MCF 10A (cell line): ENCODE data around the gene LRIT3. TPM values are rescaled to one million over a fixed set of nuclear protein-coding genes. Genes with fewer than 3 reads are reported as not detected.
"Not testable (repeated sequence)": the region's sequence is repeated elsewhere in the genome, so short reads cannot be mapped to it uniquely, and the experiment has no call there.

Experiments
- BruUV-seq: library from RNA; stranded (reverse); fragments of 400-500 nt; replicated peaks from 2 replicates; lab custom pipeline; 2021; lab: Mats Ljungman, UMichigan
- CTCF ChIA-PET: fragments of 300-600 bp; sonication (Branson Sonifier 250); formaldehyde crosslinking; extraction: SDS; loops from one replicate; lab custom pipeline; 2021; ENCODE audit warnings: antibody characterized with exemption, inconsistent platforms; lab: Yijun Ruan, JAX
- POLR2A ChIA-PET: fragments of 300-600, 350-650 bp; sonication (Branson Sonifier 250); formaldehyde crosslinking; extraction: SDS; loops from one replicate; lab custom pipeline; 2020; ENCODE audit warnings: antibody characterized with exemption, inconsistent platforms; lab: Yijun Ruan, JAX
- DNase-seq: peaks from one replicate; pipeline ENCODE4 v3.0.0-alpha.2; 2018; ENCODE audit not compliant: unreplicated experiment
- H3K27ac Mint-ChIP-seq: one replicate; pipeline ENCODE4 v1.8.0; 2022; ENCODE audit warnings: mild to moderate bottlenecking, low read depth, mixed read lengths; ENCODE audit not compliant: unreplicated experiment
- H3K27me3 Mint-ChIP-seq: one replicate; pipeline ENCODE4 v1.8.0; 2022; ENCODE audit warnings: mixed read lengths; ENCODE audit not compliant: insufficient read depth, unreplicated experiment
- H3K36me3 Mint-ChIP-seq: one replicate; pipeline ENCODE4 v1.8.0; 2022; ENCODE audit warnings: mild to moderate bottlenecking, moderate library complexity, mixed read lengths; ENCODE audit not compliant: insufficient read depth, unreplicated experiment
- H3K4me1 Mint-ChIP-seq: one replicate; pipeline ENCODE4 v1.8.0; 2022; ENCODE audit warnings: mixed read lengths; ENCODE audit not compliant: insufficient read depth, unreplicated experiment
- H3K4me3 Mint-ChIP-seq: one replicate; pipeline ENCODE4 v1.8.0; 2022; ENCODE audit warnings: mild to moderate bottlenecking, moderate library complexity, mixed read lengths; ENCODE audit not compliant: unreplicated experiment
- H3K9me3 Mint-ChIP-seq: one replicate; pipeline ENCODE4 v1.8.0; 2022; ENCODE audit warnings: mixed read lengths; ENCODE audit not compliant: unreplicated experiment
- intact Hi-C: fragments of 100-400 bp; cut with micrococcal nuclease; formaldehyde crosslinking; loops from 2 replicates; pipeline ENCODE4 v1.14.1; 2022
- total RNA-seq: library from RNA; stranded (reverse); gene quantifications from 2 replicates; pipeline ENCODE4 v1.2.3, GENCODE V29; 2022
- TF ChIP-seq, protein P1 (sequence below): fragments of 200-600 bp; IDR thresholded peaks from one replicate; pipeline ENCODE4 v1.8.0; 2022; ENCODE audit warnings: antibody characterized with exemption, mild to moderate bottlenecking; ENCODE audit not compliant: unreplicated experiment

The LRIT3 gene
- total RNA-seq, 1 experiment from 2014 or later = 0.35 TPM

DNA sequence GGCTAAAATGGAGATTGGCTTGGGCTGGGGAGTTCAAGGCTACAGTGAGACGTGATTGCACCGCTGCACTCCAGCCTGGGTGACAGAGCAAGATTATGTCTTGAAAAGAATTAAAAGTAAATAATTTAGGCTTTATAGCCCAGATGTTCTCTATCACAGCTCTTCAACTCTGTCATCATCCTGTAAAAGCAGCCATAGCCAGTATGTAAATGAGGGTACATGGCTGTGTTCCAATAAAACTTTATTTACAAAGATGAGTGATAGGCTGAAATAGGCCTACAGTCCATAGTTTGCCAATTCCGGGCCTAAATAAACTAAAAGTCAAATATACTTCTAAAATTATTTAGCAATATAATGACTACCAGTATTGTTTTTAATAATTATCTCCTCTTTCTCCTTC, 10.9 kb upstream of the LRIT3 start:
- no peak for DNase-seq
- H3K27ac Mint-ChIP-seq = no peak overlapping the region
- intact Hi-C loops = no loop called here
- no peaks in the 10 kb centered on the region for H3K9me3 Mint-ChIP-seq
- H3K27me3 Mint-ChIP-seq = no peaks in the 10 kb centered on the region
- H3K4me3 Mint-ChIP-seq = no peak overlapping the region
- ChIA-PET POLR2A (no interaction called here), CTCF (interaction anchor here (1.6 kb wide), 1 partner anchor 11 kb away, joined by 9 read pairs; no protein-coding TSS in a partner anchor)
- H3K36me3 Mint-ChIP-seq = no peaks in the 10 kb centered on the region
- BruUV-seq = no TSS peak
- no peaks in the 10 kb centered on the region for H3K4me1 Mint-ChIP-seq
- TF ChIP-seq, protein P1, sequence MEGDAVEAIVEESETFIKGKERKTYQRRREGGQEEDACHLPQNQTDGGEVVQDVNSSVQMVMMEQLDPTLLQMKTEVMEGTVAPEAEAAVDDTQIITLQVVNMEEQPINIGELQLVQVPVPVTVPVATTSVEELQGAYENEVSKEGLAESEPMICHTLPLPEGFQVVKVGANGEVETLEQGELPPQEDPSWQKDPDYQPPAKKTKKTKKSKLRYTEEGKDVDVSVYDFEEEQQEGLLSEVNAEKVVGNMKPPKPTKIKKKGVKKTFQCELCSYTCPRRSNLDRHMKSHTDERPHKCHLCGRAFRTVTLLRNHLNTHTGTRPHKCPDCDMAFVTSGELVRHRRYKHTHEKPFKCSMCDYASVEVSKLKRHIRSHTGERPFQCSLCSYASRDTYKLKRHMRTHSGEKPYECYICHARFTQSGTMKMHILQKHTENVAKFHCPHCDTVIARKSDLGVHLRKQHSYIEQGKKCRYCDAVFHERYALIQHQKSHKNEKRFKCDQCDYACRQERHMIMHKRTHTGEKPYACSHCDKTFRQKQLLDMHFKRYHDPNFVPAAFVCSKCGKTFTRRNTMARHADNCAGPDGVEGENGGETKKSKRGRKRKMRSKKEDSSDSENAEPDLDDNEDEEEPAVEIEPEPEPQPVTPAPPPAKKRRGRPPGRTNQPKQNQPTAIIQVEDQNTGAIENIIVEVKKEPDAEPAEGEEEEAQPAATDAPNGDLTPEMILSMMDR = no peak

DNA sequence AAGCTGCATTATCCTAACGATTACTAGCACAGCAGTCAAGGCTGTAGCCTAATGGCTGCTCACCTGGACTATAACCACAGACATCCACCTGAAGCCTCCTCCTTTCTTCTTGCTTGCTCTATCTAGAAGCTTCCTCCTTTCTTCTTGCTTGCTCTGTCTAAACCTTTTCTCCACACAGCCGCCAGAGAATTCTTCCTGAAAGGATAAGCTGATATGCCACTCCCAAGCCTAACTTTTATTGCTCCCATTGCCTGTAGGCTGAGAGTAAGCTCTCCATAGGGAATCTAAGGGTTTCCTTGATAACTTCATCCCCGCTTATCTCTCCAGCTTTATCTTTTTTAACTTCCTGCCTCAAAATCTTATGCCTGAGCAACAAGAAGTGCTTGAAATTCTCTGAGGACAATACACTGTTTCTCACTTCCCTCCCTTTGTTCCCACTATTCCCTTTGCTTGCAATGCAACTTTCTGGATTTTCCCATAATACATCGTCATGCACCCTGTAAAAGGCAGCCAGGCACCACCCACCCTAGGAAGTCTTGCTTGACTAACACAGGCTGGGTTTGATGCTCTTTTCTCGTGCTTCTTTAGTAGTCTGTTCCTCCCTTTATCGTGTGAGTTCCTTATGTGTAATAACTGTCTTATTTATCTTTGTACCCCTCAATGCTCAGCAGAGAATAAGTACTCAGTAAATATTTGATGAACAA, 1.4 kb upstream of the LRIT3 start:
- no peak for DNase-seq
- Mint-ChIP-seq H3K4me3 (no peak overlapping the region), H3K9me3 (no peaks in the 10 kb centered on the region), H3K36me3 (no peaks in the 10 kb centered on the region), H3K4me1 (no peaks in the 10 kb centered on the region), H3K27me3 (no peaks in the 10 kb centered on the region), H3K27ac (no peak overlapping the region)
- TF ChIP-seq, protein P1 = no peak
- ChIA-PET CTCF (interaction anchor here (1.4 kb wide), 1 partner anchor 67 kb away, joined by 4 read pairs; the partner anchor contains the start of gene EGF), POLR2A (no interaction called here)
- intact Hi-C loops = no loop called here
- no TSS peak for BruUV-seq

DNA sequence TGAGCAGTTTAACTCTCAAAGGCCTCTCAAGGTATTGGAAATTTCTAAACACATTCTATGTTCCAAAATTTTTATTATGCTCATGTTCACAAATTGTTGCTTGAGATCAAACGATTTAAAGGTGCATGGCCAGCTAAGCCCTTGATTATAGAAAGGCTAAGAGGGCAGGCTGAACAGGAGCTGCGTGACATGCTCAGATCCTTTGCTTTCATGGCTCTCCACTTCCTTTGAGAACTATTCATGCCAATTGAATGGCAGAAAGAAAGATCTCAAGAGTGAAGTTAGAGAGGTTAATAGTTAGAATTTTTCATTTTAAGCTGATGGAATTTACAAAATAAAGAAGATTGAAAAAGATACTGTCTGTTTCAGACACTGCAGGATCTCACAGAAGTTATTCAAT, 594 bp downstream of the LRIT3 start:
- Mint-ChIP-seq H3K4me1 (no peaks in the 10 kb centered on the region), H3K36me3 (no peaks in the 10 kb centered on the region), H3K27me3 (no peaks in the 10 kb centered on the region), H3K27ac (no peak overlapping the region), H3K4me3 (no peak overlapping the region), H3K9me3 (no peaks in the 10 kb centered on the region)
- TF ChIP-seq, protein P1 = no peak
- intact Hi-C loops = no loop called here
- BruUV-seq = no TSS peak
- no peak for DNase-seq
- POLR2A ChIA-PET = no interaction called here
- CTCF ChIA-PET = no interaction called here

DNA sequence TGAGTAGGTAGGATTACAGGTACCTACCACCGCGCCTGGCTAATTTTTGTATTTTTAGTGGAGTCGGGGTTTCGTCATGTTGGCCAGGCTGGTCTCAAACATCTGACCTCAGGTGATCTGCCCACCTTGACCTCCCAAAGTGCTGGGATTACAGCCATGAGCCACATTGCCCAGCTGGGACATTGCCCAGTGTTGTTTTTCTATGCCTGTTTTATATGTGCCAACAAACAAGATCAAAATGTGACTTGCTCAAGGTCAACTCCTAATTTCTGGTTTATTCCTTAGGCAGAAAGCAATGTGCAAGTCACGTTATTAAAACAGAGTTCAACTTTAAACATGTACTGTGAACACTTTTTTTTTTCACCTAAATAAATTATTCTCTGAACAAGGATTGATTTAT, 2.7 kb downstream of the LRIT3 start:
- intact Hi-C loops = no loop called here
- CTCF ChIA-PET = no interaction called here
- Mint-ChIP-seq H3K36me3 (no peaks in the 10 kb centered on the region), H3K27me3 (no peaks in the 10 kb centered on the region), H3K4me3 (no peak overlapping the region), H3K9me3 (no peaks in the 10 kb centered on the region), H3K4me1 (no peaks in the 10 kb centered on the region), H3K27ac (no peak overlapping the region)
- TF ChIP-seq, protein P1 = no peak
- no peak for DNase-seq
- POLR2A ChIA-PET = no interaction called here
- no TSS peak for BruUV-seq

DNA sequence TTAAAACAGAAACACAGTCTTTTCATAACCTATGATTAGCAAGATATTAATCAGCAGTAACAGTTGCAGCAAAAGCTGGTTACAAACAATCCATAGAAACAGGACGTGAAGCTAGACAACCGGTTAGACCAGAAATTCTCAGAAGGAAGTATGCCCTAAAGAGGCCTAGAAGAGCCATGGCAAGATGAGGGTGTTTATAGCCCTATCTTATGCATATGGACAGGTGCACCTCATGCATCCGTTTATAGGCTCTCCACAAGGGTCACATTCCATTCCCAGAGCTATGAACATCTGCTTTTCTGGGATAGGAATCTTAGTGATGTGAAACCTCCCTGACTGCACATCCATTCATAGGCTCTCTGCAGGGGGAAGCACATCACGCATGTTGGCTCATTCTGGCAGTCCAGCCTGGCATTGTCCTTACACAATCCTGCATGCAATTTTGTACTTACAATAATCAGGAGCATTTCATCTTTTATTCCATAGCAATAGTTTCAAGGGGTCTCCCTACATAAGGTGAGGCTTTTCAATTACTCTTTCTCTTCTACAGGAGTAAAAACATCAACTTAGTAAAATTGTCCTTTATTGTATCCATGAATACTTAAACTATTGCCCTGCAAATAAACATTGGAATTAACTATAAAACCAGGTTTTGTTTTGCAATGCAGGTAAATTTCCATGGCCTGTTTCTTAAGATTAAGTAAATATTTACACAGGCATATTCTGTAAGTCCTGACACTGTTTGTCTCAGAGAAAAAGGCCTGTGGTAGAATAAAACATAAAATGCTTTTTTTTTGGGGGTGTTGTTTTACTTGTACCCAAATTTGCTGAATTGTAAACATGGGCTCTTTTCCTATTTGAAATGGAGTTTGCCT, 11.8 kb downstream of the LRIT3 start:
- intact Hi-C loops, H3K9me3 Mint-ChIP-seq, H3K27ac Mint-ChIP-seq, CTCF ChIA-PET, BruUV-seq, H3K36me3 Mint-ChIP-seq, DNase-seq, H3K4me1 Mint-ChIP-seq, H3K27me3 Mint-ChIP-seq, H3K4me3 Mint-ChIP-seq, POLR2A ChIA-PET: not testable (repeated sequence)
